Smooth muscle cell (in vitro differentiated cells): Measurements from ENCODE around the gene MYO1F. TPM values are rescaled to one million over a fixed set of nuclear protein-coding genes. Genes with fewer than 3 reads are reported as not detected.
A peak's percentile ranks its signal among the peaks of the same experiment; 100 is the strongest.

Source experiments
- DNase-seq: peaks from one replicate; lab custom pipeline; 2025; ENCODE audit not compliant: unreplicated experiment; lab: John Stamatoyannopoulos, UW
- H2AFZ ChIP-seq: fragments of 200-600 bp; sonication (generic); 2 replicates; pipeline ENCODE4 v1.6.0; 2016; ENCODE audit warnings: antibody characterized with exemption, low read depth, mild to moderate bottlenecking
- H3F3A ChIP-seq: fragments of 200-600 bp; sonication (generic); 2 replicates; pipeline ENCODE4 v1.6.0; 2017; ENCODE audit warnings: antibody characterized with exemption, low read depth
- H3K27ac ChIP-seq: fragments of 200-600 bp; sonication (generic); 2 replicates; pipeline ENCODE4 v1.5.1; 2016; ENCODE audit warnings: low read depth, mild to moderate bottlenecking
- H3K27me3 ChIP-seq: fragments of 200-600 bp; sonication (generic); 2 replicates; pipeline ENCODE4 v1.6.1; 2016; ENCODE audit warnings: low read depth, mild to moderate bottlenecking
- H3K36me3 ChIP-seq: fragments of 200-600 bp; sonication (generic); 2 replicates; pipeline ENCODE4 v1.5.1; 2016; ENCODE audit warnings: low read depth
- H3K4me1 ChIP-seq: fragments of 200-600 bp; sonication (generic); 2 replicates; pipeline ENCODE4 v1.5.1; 2016; ENCODE audit warnings: low read depth
- H3K4me2 ChIP-seq: fragments of 200-600 bp; sonication (generic); 2 replicates; pipeline ENCODE4 v1.6.0; 2016; ENCODE audit warnings: mild to moderate bottlenecking
- H3K4me3 ChIP-seq: fragments of 200-600 bp; sonication (generic); 2 replicates; pipeline ENCODE4 v1.5.1; 2016; ENCODE audit warnings: mild to moderate bottlenecking
- H3K79me2 ChIP-seq: fragments of 200-600 bp; sonication (generic); 2 replicates; pipeline ENCODE4 v1.6.0; 2016; ENCODE audit warnings: low read depth, mild to moderate bottlenecking
- H3K9ac ChIP-seq: fragments of 200-600 bp; sonication (generic); 2 replicates; pipeline ENCODE4 v1.6.0; 2016; ENCODE audit warnings: low read depth
- H3K9me3 ChIP-seq: fragments of 200-600 bp; sonication (generic); replicated peaks from 2 replicates; pipeline ENCODE4 v1.5.1; 2016; ENCODE audit warnings: low read depth
- H4K20me1 ChIP-seq: fragments of 200-600 bp; sonication (generic); 2 replicates; pipeline ENCODE4 v1.6.0; 2016; ENCODE audit warnings: low read depth
- WGBS: methylation state at CpG from one replicate; pipeline ENCODE4 v1.1.7; 2016; ENCODE audit warnings: low lambda C conversion rate; 5-methylcytosine and 5-hydroxymethylcytosine counted together
- polyA plus RNA-seq: library from polyadenylated mRNA; unstranded; fragments of >200 nt; fragmentation: Nextera tagmentation; extraction: Ambion mirVana; gene quantifications from 2 replicates; pipeline ENCODE4 v1.2.1, GENCODE V29; 2016
- total RNA-seq: library from RNA; depleted of rRNA; stranded (reverse); fragments of >200 nt; gene quantifications from 2 replicates; pipeline ENCODE4 v1.2.3, GENCODE V29; 2014
- TF ChIP-seq, protein P1 (sequence below): fragments of 200-600 bp; sonication (generic); IDR thresholded peaks from 2 replicates; pipeline ENCODE4 v1.5.1; 2017; ENCODE audit warnings: borderline replicate concordance, mild to moderate bottlenecking, antibody characterized with exemption; ENCODE audit not compliant: insufficient read depth, poor library complexity, severe bottlenecking

MYO1F gene
- total and polyA plus RNA-seq, 2 experiments from 2014 or later: 1.4 TPM; not detected in 1

GRCh38 chr19:8611391-8611876 is 34.2 kb upstream of the MYO1F start:
- H3K79me2 ChIP-seq: peaks cover 4% of the 10 kb centered on the region
- no peaks in the 10 kb centered on the region for H3K36me3 ChIP-seq
- no peak overlapping the region for H3K4me2 ChIP-seq
- no peak for DNase-seq
- no peak overlapping the region for H3K9ac ChIP-seq
- H3K9me3 ChIP-seq: no peaks in the 10 kb centered on the region
- no peaks in the 10 kb centered on the region for H3K27me3 ChIP-seq
- peaks cover 10% of the 10 kb centered on the region for H3F3A ChIP-seq
- WGBS: 75% methylated on average over 13 of the region's 18 CpGs
- no peaks in the 10 kb centered on the region for H4K20me1 ChIP-seq
- H3K4me1 ChIP-seq: no peaks in the 10 kb centered on the region
- no peak overlapping the region for H3K4me3 ChIP-seq
- H2AFZ ChIP-seq: no peak overlapping the region
- no peak overlapping the region for H3K27ac ChIP-seq
- TF ChIP-seq, protein P1, sequence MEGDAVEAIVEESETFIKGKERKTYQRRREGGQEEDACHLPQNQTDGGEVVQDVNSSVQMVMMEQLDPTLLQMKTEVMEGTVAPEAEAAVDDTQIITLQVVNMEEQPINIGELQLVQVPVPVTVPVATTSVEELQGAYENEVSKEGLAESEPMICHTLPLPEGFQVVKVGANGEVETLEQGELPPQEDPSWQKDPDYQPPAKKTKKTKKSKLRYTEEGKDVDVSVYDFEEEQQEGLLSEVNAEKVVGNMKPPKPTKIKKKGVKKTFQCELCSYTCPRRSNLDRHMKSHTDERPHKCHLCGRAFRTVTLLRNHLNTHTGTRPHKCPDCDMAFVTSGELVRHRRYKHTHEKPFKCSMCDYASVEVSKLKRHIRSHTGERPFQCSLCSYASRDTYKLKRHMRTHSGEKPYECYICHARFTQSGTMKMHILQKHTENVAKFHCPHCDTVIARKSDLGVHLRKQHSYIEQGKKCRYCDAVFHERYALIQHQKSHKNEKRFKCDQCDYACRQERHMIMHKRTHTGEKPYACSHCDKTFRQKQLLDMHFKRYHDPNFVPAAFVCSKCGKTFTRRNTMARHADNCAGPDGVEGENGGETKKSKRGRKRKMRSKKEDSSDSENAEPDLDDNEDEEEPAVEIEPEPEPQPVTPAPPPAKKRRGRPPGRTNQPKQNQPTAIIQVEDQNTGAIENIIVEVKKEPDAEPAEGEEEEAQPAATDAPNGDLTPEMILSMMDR: no peak

DNA sequence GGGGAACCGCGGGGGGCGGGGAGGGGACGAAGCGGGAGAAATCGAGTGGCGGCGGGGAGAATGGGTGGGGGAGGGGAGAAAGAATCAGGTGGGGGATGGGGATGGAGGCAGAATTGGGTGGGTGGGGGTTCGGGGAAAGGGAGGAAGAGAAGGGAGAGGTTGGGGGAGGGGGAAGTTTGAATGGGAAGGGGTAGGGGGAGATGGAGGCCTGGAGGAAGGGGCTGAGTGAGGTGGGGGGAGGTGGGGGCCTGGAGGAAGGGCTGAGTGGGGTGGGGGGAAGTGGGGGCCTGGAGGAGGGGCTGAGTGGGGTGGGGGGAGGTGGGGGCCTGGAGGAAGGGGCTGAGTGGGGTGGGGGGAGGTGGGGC is 33.7 kb upstream of the MYO1F start:
- Histone ChIP-seq H4K20me1 (no peaks in the 10 kb centered on the region), H3K27ac (peak overlapping the region; percentile 31), H3K27me3 (no peaks in the 10 kb centered on the region), H3K4me2 (peak overlapping the region; percentile 90), H3K9me3 (no peaks in the 10 kb centered on the region), H3K79me2 (peaks cover 5% of the 10 kb centered on the region), H3K4me3 (peak overlapping the region; percentile 68), H2AFZ (no peak overlapping the region), H3K36me3 (no peaks in the 10 kb centered on the region), H3F3A (peaks cover 10% of the 10 kb centered on the region), H3K4me1 (no peaks in the 10 kb centered on the region), H3K9ac (no peak overlapping the region)
- no CpG with 5 or more reads among the region's 9 CpGs for WGBS
- TF ChIP-seq, protein P1: no peak
- no peak for DNase-seq

DNA sequence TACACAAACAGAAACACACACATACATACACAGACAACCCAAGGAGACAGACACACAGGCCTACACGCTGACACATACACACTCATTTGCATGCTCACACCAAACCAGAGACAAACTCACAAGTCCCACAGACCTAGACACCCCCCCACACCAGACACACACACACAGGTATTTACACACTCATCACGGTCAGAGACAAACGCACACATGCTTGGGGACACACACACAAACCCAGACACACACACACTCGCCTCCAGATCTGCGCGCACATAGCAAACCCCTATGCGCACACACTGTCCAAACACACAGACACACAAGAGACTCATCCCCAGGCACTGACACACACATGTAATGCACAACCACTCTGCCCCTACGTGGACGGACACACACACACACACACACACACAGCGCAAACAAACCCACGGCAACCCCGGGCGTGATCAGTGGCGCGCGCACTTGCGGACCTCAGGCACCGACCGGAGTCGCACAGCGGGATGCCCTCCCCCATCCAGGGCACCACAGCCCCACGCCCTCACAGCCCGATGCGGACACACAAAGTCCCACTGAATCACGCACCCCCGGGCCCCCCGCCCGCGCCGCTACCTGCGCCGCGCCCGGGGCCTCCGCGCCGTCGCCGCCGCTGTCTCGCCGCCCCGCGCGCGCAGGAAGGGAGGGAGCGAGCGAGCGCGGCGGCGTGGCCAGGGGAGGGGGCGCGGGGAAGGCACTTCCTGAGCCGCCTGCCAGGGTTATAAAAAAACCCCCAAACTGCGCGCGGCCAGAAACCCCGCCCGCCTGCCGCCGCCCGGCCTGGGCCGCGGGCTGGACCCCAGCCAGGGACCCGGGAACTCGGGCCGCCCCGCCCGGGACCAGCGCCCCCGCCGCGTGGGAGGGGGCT is 33.0 kb upstream of the MYO1F start, which contains the start of gene ADAMTS10:
Gene ADAMTS10, minus strand, starts transcription at position 675 of the 895 bp plus-strand sequence. CDS start 5,005 bp downstream, outside the sequence.
- TF ChIP-seq, protein P1: no peak
- peaks cover 5% of the 10 kb centered on the region for H3K79me2 ChIP-seq
- peak within 1 kb of the TSS; percentile 85 for H2AFZ ChIP-seq
- peak; percentile 39 for DNase-seq
- H3K27me3 ChIP-seq: no peaks in the 10 kb centered on the region
- no peaks in the 10 kb centered on the region for H3K9me3 ChIP-seq
- H3K36me3 ChIP-seq: no peaks in the 10 kb centered on the region
- 2% methylated on average over 39 of the region's 74 CpGs for WGBS
- no peaks in the 10 kb centered on the region for H4K20me1 ChIP-seq
- peak within 1 kb of the TSS; percentile 72 for H3K9ac ChIP-seq
- peak within 1 kb of the TSS; percentile 68 for H3K4me3 ChIP-seq
- peaks cover 10% of the 10 kb centered on the region for H3F3A ChIP-seq
- H3K4me1 ChIP-seq: no peaks in the 10 kb centered on the region
- peak within 1 kb of the TSS; percentile 70 for H3K27ac ChIP-seq
- peak within 1 kb of the TSS; percentile 90 for H3K4me2 ChIP-seq
